ENCODE data around the gene PDIA3. TPM values are rescaled to one million over a fixed set of nuclear protein-coding genes. Genes with fewer than 3 reads are reported as not detected.
A peak's percentile ranks its signal among the peaks of the same experiment; 100 is the strongest.

The PDIA3 gene
- total RNA-seq, 1 donor from 2014 or later, result 508 TPM

- Mint-ChIP-seq H3K4me3 (no peak overlapping the region), H3K27ac (peak overlapping the region; percentile 57)
- no peak for DNase-seq (ENCODE audit: extremely low spot score, unreplicated experiment)
These were observed 43.2 kb downstream of the PDIA3 start for GRCh38 chr15:43789409-43789808.

GRCh38 chr15:43791993-43792760 is 45.9 kb downstream of the PDIA3 start, which contains the start of gene SERF2:
Gene SERF2 (plus strand): TSS chr15:43792320. CDS start chr15:43792377, 57 bp downstream.
- DNase-seq (ENCODE audit: extremely low spot score, unreplicated experiment), result peak; percentile 99
- Mint-ChIP-seq H3K27ac (peak within 1 kb of the TSS; percentile 97), H3K4me3 (peak within 1 kb of the TSS; percentile 96), H3K9me3 (no peaks in the 10 kb centered on the region), H3K4me1 (ENCODE audit: unreplicated experiment) (peaks cover 23% of the 10 kb centered on the region), H3K27me3 (no peaks in the 10 kb centered on the region), H3K36me3 (peaks cover 32% of the 10 kb centered on the region)
- TF ChIP-seq CTCF (conservative IDR thresholded peaks at IDR 0.05), result no peak

More at GRCh38 chr15:43789409-43789808, 43.2 kb downstream of the PDIA3 start:
- no peak for TF ChIP-seq CTCF (conservative IDR thresholded peaks at IDR 0.05)
- Mint-ChIP-seq H3K27me3 (no peaks in the 10 kb centered on the region), H3K36me3 (peaks cover 9% of the 10 kb centered on the region), H3K9me3 (no peaks in the 10 kb centered on the region), H3K4me1 (ENCODE audit: unreplicated experiment) (peaks cover 11% of the 10 kb centered on the region)

- Mint-ChIP-seq H3K9me3 (no peaks in the 10 kb centered on the region), H3K27ac (peak overlapping the region; percentile 97), H3K36me3 (peaks cover 32% of the 10 kb centered on the region), H3K4me1 (ENCODE audit: unreplicated experiment) (peaks cover 27% of the 10 kb centered on the region), H3K27me3 (no peaks in the 10 kb centered on the region), H3K4me3 (peak overlapping the region; percentile 96)
- TF ChIP-seq CTCF (conservative IDR thresholded peaks at IDR 0.05), result no peak
- DNase-seq (ENCODE audit: extremely low spot score, unreplicated experiment), result no peak
These were observed 46.7 kb downstream of the PDIA3 start for GRCh38 chr15:43792761-43793476.

- no peak for DNase-seq (ENCODE audit: extremely low spot score, unreplicated experiment)
- H3K27ac Mint-ChIP-seq, result peak overlapping the region; percentile 97
- no peak for TF ChIP-seq CTCF (conservative IDR thresholded peaks at IDR 0.05)
- H3K9me3 Mint-ChIP-seq, result no peaks in the 10 kb centered on the region
- peaks cover 33% of the 10 kb centered on the region for H3K4me1 Mint-ChIP-seq (ENCODE audit: unreplicated experiment)
- H3K4me3 Mint-ChIP-seq, result peak overlapping the region; percentile 96
- H3K27me3 Mint-ChIP-seq, result no peaks in the 10 kb centered on the region
- peaks cover 37% of the 10 kb centered on the region for H3K36me3 Mint-ChIP-seq
These were observed 47.4 kb downstream of the PDIA3 start for GRCh38 chr15:43793647-43794046.

- TF ChIP-seq CTCF (conservative IDR thresholded peaks at IDR 0.05), result no peak
- Mint-ChIP-seq H3K27ac (peak overlapping the region; percentile 97), H3K27me3 (no peaks in the 10 kb centered on the region), H3K4me3 (peak overlapping the region; percentile 96), H3K9me3 (no peaks in the 10 kb centered on the region), H3K4me1 (ENCODE audit: unreplicated experiment) (peaks cover 41% of the 10 kb centered on the region), H3K36me3 (peaks cover 45% of the 10 kb centered on the region)
- DNase-seq (ENCODE audit: extremely low spot score, unreplicated experiment), result no peak
These were observed 48.2 kb downstream of the PDIA3 start for GRCh38 chr15:43794269-43795037.
